ENCODE results near the gene SAMHD1.
"Not testable (repeated sequence)": the region's sequence is repeated elsewhere in the genome, so short reads cannot be mapped to it uniquely, and the experiment has no call there.

SAMHD1 gene

GRCh38 chr20:36925234-36925633, 26.3 kb downstream of the SAMHD1 start:
- no peak overlapping the region for H3K9ac ChIP-seq (ENCODE audit: low read length)
- no peak overlapping the region for H3K4me3 ChIP-seq (ENCODE audit: low read length)
- H3K9me3 ChIP-seq (ENCODE audit: control insufficient read depth, low read length), result no peaks in the 10 kb centered on the region
- H3K27me3 ChIP-seq (ENCODE audit: control insufficient read depth, insufficient read depth, low read length), result no peaks in the 10 kb centered on the region
- H3K4me1 ChIP-seq (ENCODE audit: control insufficient read depth, insufficient read depth, low read length), result peaks cover 14% of the 10 kb centered on the region
- H3K36me3 ChIP-seq (ENCODE audit: control insufficient read depth, insufficient read depth, low read length), result no peaks in the 10 kb centered on the region

- no peaks in the 10 kb centered on the region for H3K9me3 ChIP-seq (ENCODE audit: control insufficient read depth, low read length)
- no peaks in the 10 kb centered on the region for H3K36me3 ChIP-seq (ENCODE audit: control insufficient read depth, insufficient read depth, low read length)
- no peak overlapping the region for H3K4me3 ChIP-seq (ENCODE audit: low read length)
- peak overlapping the region; percentile 28 for H3K9ac ChIP-seq (ENCODE audit: low read length)
- H3K4me1 ChIP-seq (ENCODE audit: control insufficient read depth, insufficient read depth, low read length), result peaks cover 14% of the 10 kb centered on the region
- H3K27me3 ChIP-seq (ENCODE audit: control insufficient read depth, insufficient read depth, low read length), result no peaks in the 10 kb centered on the region
Measured at GRCh38 chr20:36924167-36925045, 27.1 kb downstream of the SAMHD1 start.

GRCh38 chr20:36920334-36920730, 31.2 kb downstream of the SAMHD1 start:
- Histone ChIP-seq H3K36me3 (ENCODE audit: control insufficient read depth, insufficient read depth, low read length) (no peaks in the 10 kb centered on the region), H3K9me3 (ENCODE audit: control insufficient read depth, low read length) (no peaks in the 10 kb centered on the region), H3K27me3 (ENCODE audit: control insufficient read depth, insufficient read depth, low read length) (no peaks in the 10 kb centered on the region), H3K4me3 (ENCODE audit: low read length) (no peak overlapping the region), H3K9ac (ENCODE audit: low read length) (no peak overlapping the region), H3K4me1 (ENCODE audit: control insufficient read depth, insufficient read depth, low read length) (peaks cover 14% of the 10 kb centered on the region)

DNA sequence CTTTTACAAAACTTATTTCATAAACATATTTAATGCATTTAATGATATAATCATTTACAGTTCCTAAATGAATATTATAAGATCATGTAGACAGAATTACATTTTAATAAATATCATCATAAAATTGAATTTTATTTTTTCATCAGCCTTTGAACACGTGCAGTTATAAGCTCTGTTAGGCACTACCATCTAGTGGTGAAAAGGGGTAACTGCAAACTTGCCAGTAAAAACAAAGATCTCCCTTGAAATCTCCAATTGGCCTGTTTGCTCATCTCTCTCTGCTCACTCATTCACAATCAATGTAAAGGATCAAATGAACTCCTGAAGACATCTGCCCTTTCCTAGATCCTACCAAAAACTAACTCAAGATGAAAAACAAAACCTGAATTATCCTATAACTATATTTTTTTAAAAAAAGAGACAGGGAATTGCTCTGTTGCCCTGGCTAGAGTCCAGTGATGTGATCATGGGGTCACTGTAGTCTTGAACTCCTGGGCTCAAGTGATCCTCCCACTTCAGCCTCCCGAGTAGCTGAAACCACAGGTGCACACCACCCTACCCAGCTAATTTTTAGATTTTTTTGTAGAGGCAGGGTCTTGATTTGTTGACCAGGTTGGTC, 31.7 kb downstream of the SAMHD1 start:
- no peaks in the 10 kb centered on the region for H3K27me3 ChIP-seq (ENCODE audit: control insufficient read depth, insufficient read depth, low read length)

DNA sequence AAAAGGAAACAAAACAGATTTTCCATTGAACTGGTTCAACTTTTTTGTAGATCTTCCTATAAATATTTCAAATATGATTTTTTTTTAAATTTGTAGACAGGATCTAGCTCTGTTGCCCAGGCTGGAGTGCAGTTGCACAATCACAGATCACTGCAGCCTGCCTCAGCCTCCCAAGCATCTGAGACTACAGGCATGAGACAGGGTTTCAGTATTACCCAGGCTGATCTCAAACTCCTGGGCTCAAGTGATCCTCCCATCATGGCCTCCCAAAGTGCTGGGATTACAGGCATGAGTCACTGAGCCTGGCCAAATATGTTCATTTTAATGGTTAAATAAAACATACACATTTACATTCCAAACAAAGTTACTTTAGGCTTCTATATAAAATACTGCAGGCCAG, 33.6 kb downstream of the SAMHD1 start:
- Histone ChIP-seq H3K4me3 (ENCODE audit: low read length) (no peak overlapping the region), H3K4me1 (ENCODE audit: control insufficient read depth, insufficient read depth, low read length) (no peaks in the 10 kb centered on the region), H3K27me3 (ENCODE audit: control insufficient read depth, insufficient read depth, low read length) (no peaks in the 10 kb centered on the region), H3K9me3 (ENCODE audit: control insufficient read depth, low read length) (no peaks in the 10 kb centered on the region), H3K36me3 (ENCODE audit: control insufficient read depth, insufficient read depth, low read length) (no peaks in the 10 kb centered on the region), H3K9ac (ENCODE audit: low read length) (no peak overlapping the region)

More for the DNA sequence above, 31.7 kb downstream of the SAMHD1 start:
- Histone ChIP-seq H3K9ac (ENCODE audit: low read length) (no peak overlapping the region), H3K4me1 (ENCODE audit: control insufficient read depth, insufficient read depth, low read length) (peaks cover 14% of the 10 kb centered on the region), H3K9me3 (ENCODE audit: control insufficient read depth, low read length) (no peaks in the 10 kb centered on the region), H3K36me3 (ENCODE audit: control insufficient read depth, insufficient read depth, low read length) (no peaks in the 10 kb centered on the region), H3K4me3 (ENCODE audit: low read length) (no peak overlapping the region)

DNA sequence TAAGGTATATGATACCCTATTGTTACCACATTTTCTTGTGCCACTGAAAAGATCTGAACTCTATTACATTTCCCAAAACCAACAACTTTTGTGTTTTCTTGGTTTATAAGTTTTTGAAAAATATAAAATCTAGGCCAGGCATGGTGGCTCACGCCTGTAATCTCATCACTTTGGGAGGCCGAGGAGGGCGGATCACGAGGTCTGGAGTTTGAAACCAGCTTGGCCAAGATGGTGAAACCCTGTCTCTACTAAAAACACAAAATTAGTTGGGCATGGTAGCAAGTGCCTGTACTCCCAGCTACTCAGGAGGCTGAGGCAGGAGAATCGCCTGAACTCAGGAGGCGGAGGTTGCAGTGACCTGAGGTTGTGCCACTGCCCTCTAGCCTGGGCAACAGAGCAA, 34.3 kb downstream of the SAMHD1 start:
- no peaks in the 10 kb centered on the region for H3K4me1 ChIP-seq (ENCODE audit: control insufficient read depth, insufficient read depth, low read length)
- H3K9me3 ChIP-seq (ENCODE audit: control insufficient read depth, low read length), result no peaks in the 10 kb centered on the region
- H3K36me3 ChIP-seq (ENCODE audit: control insufficient read depth, insufficient read depth, low read length), result no peaks in the 10 kb centered on the region

DNA sequence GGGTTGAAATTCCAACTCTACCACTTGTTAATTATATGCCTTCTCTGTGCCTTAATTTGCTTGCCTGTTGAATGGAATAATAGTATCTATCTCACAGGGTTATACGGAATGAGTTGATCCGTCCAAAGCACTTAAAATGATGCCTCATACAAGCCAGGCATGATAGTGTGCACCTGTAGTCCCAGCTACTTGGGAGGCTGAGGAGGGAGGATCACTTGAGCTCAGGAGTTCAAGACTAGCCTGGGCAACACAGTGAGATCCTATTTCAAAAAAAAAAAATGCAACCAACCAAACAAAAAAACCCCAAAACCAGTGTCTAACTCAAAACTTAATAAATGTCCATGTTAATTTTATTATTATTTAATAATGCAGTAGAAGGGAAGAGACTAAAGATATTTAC, 35.3 kb downstream of the SAMHD1 start:
- no peak overlapping the region for H3K9ac ChIP-seq (ENCODE audit: low read length)
- no peaks in the 10 kb centered on the region for H3K9me3 ChIP-seq (ENCODE audit: control insufficient read depth, low read length)
- no peaks in the 10 kb centered on the region for H3K27me3 ChIP-seq (ENCODE audit: control insufficient read depth, insufficient read depth, low read length)
- no peaks in the 10 kb centered on the region for H3K4me1 ChIP-seq (ENCODE audit: control insufficient read depth, insufficient read depth, low read length)
- no peaks in the 10 kb centered on the region for H3K36me3 ChIP-seq (ENCODE audit: control insufficient read depth, insufficient read depth, low read length)
- no peak overlapping the region for H3K4me3 ChIP-seq (ENCODE audit: low read length)

More for the DNA sequence above, 34.3 kb downstream of the SAMHD1 start:
- H3K9ac ChIP-seq (ENCODE audit: low read length), result no peak overlapping the region
- H3K27me3 ChIP-seq (ENCODE audit: control insufficient read depth, insufficient read depth, low read length), result no peaks in the 10 kb centered on the region
- no peak overlapping the region for H3K4me3 ChIP-seq (ENCODE audit: low read length)

DNA sequence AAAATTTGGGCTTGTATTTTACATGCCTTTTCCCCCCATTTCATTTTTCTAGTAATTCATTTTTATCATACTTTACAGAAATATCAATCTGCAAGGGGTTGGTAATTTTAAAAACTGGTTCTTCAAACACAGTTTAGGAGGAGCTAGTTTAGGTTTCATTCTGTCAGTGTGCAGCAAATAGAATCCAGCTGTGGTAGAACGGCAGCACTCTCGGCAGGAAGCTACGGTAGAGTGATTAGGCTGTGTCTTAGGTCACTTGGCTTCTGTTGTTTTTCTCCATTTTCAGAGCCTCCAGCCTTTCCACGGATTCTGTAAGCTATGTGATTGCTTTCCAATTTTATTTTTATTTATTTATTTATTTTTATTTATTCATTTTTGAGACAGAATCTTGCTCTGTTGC, 42.9 kb downstream of the SAMHD1 start:
- no peak overlapping the region for H3K4me3 ChIP-seq (ENCODE audit: low read length)
- H3K9me3 ChIP-seq (ENCODE audit: control insufficient read depth, low read length), result no peaks in the 10 kb centered on the region
- H3K4me1 ChIP-seq (ENCODE audit: control insufficient read depth, insufficient read depth, low read length), result no peaks in the 10 kb centered on the region
- no peaks in the 10 kb centered on the region for H3K36me3 ChIP-seq (ENCODE audit: control insufficient read depth, insufficient read depth, low read length)
- H3K9ac ChIP-seq (ENCODE audit: low read length), result no peak overlapping the region
- no peaks in the 10 kb centered on the region for H3K27me3 ChIP-seq (ENCODE audit: control insufficient read depth, insufficient read depth, low read length)

- H3K4me3 ChIP-seq (ENCODE audit: low read length); H3K9me3 ChIP-seq (ENCODE audit: control insufficient read depth, low read length); H3K27me3 ChIP-seq (ENCODE audit: control insufficient read depth, insufficient read depth, low read length); H3K36me3 ChIP-seq (ENCODE audit: control insufficient read depth, insufficient read depth, low read length); H3K9ac ChIP-seq (ENCODE audit: low read length); H3K4me1 ChIP-seq (ENCODE audit: control insufficient read depth, insufficient read depth, low read length): not testable (repeated sequence)
Measured at GRCh38 chr20:36906086-36906485, 45.4 kb downstream of the SAMHD1 start.

GRCh38 chr20:36905566-36905965, 45.9 kb downstream of the SAMHD1 start:
- H3K36me3 ChIP-seq (ENCODE audit: control insufficient read depth, insufficient read depth, low read length); H3K4me1 ChIP-seq (ENCODE audit: control insufficient read depth, insufficient read depth, low read length): not testable (repeated sequence)

GRCh38 chr20:36904690-36905089, 46.8 kb downstream of the SAMHD1 start:
- no peaks in the 10 kb centered on the region for H3K27me3 ChIP-seq (ENCODE audit: control insufficient read depth, insufficient read depth, low read length)
- H3K9me3 ChIP-seq (ENCODE audit: control insufficient read depth, low read length), result no peaks in the 10 kb centered on the region
- no peak overlapping the region for H3K9ac ChIP-seq (ENCODE audit: low read length)
- no peak overlapping the region for H3K4me3 ChIP-seq (ENCODE audit: low read length)
- H3K4me1 ChIP-seq (ENCODE audit: control insufficient read depth, insufficient read depth, low read length), result no peaks in the 10 kb centered on the region
- H3K36me3 ChIP-seq (ENCODE audit: control insufficient read depth, insufficient read depth, low read length), result no peaks in the 10 kb centered on the region

More at GRCh38 chr20:36905566-36905965, 45.9 kb downstream of the SAMHD1 start:
- H3K4me3 ChIP-seq (ENCODE audit: low read length); H3K27me3 ChIP-seq (ENCODE audit: control insufficient read depth, insufficient read depth, low read length); H3K9ac ChIP-seq (ENCODE audit: low read length); H3K9me3 ChIP-seq (ENCODE audit: control insufficient read depth, low read length): not testable (repeated sequence)

DNA sequence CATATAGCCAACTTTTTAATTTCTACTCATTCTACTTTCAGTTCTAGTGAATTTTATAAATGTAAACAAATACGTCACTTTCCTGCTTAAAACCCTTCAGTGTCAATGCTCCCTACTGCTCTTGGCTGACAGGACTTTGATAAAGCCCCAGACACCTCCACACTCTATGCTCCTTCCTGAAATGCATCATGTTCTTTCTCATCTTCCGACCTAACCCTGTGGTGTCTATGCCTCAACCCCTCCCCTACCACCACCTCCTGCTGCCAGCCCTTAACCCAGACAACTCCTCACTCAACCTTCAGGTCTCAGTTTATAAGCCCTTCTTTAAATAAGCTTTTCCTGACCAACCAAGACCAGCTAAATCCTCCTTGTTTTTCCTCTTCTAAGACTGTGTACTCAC, 56.5 kb downstream of the SAMHD1 start:
- Histone ChIP-seq H3K4me1 (ENCODE audit: control insufficient read depth, insufficient read depth, low read length) (no peaks in the 10 kb centered on the region), H3K9me3 (ENCODE audit: control insufficient read depth, low read length) (no peaks in the 10 kb centered on the region), H3K4me3 (ENCODE audit: low read length) (no peak overlapping the region), H3K36me3 (ENCODE audit: control insufficient read depth, insufficient read depth, low read length) (no peaks in the 10 kb centered on the region), H3K27me3 (ENCODE audit: control insufficient read depth, insufficient read depth, low read length) (no peaks in the 10 kb centered on the region), H3K9ac (ENCODE audit: low read length) (no peak overlapping the region)

All from mucosa of stomach (tissue), 1 donor.